ENCODE measurements around the gene FBXL2.
A peak's percentile ranks its signal among the peaks of the same experiment; 100 is the strongest.
"Not testable (repeated sequence)": the region's sequence is repeated elsewhere in the genome, so short reads cannot be mapped to it uniquely, and the experiment has no call there.

Gene FBXL2

GRCh38 chr3:33377489-33377888 lies 100.2 kb downstream of the FBXL2 start:
- DNase-seq (ENCODE audit: low read depth): no peak
- H3K4me3 ChIP-seq (ENCODE audit: low read depth, low read length): no peak overlapping the region

GRCh38 chr3:33377931-33378330 lies 100.7 kb downstream of the FBXL2 start:
- H3K4me3 ChIP-seq (ENCODE audit: low read depth, low read length): no peak overlapping the region
- no peak for DNase-seq (ENCODE audit: low read depth)

- no peak for DNase-seq (ENCODE audit: low read depth)
- H3K4me3 ChIP-seq (ENCODE audit: low read depth, low read length): no peak overlapping the region
Measured at GRCh38 chr3:33380653-33381052, 103.4 kb downstream of the FBXL2 start.

GRCh38 chr3:33383951-33384350 lies 106.7 kb downstream of the FBXL2 start:
- H3K4me3 ChIP-seq (ENCODE audit: low read depth, low read length): no peak overlapping the region
- no peak for DNase-seq (ENCODE audit: low read depth)

GRCh38 chr3:33385423-33385822 lies 108.2 kb downstream of the FBXL2 start:
- no peak for DNase-seq (ENCODE audit: low read depth)
- no peak overlapping the region for H3K4me3 ChIP-seq (ENCODE audit: low read depth, low read length)

- H3K4me3 ChIP-seq (ENCODE audit: low read depth, low read length): no peak overlapping the region
- no peak for DNase-seq (ENCODE audit: low read depth)
Measured at GRCh38 chr3:33386631-33387030, 109.4 kb downstream of the FBXL2 start.

- DNase-seq (ENCODE audit: low read depth): no peak
- H3K4me3 ChIP-seq (ENCODE audit: low read depth, low read length): no peak overlapping the region
Measured at GRCh38 chr3:33388374-33389100, 111.3 kb downstream of the FBXL2 start.

GRCh38 chr3:33389908-33390307 lies 112.7 kb downstream of the FBXL2 start:
- no peak for DNase-seq (ENCODE audit: low read depth)
- H3K4me3 ChIP-seq (ENCODE audit: low read depth, low read length): no peak overlapping the region

- DNase-seq (ENCODE audit: low read depth): no peak
- H3K4me3 ChIP-seq (ENCODE audit: low read depth, low read length): no peak overlapping the region
Measured at GRCh38 chr3:33391255-33391995, 114.2 kb downstream of the FBXL2 start.

- H3K4me3 ChIP-seq (ENCODE audit: low read depth, low read length): no peak overlapping the region
- DNase-seq (ENCODE audit: low read depth): no peak
Measured at GRCh38 chr3:33392144-33392543, 114.9 kb downstream of the FBXL2 start.

GRCh38 chr3:33392703-33393125 lies 115.5 kb downstream of the FBXL2 start:
- no peak overlapping the region for H3K4me3 ChIP-seq (ENCODE audit: low read depth, low read length)
- DNase-seq (ENCODE audit: low read depth): peak; percentile 75

- no peak overlapping the region for H3K4me3 ChIP-seq (ENCODE audit: low read depth, low read length)
- DNase-seq (ENCODE audit: low read depth): no peak
Measured at GRCh38 chr3:33394403-33395054, 117.3 kb downstream of the FBXL2 start.

- no peak overlapping the region for H3K4me3 ChIP-seq (ENCODE audit: low read depth, low read length)
Measured at GRCh38 chr3:33395900-33396299, 118.7 kb downstream of the FBXL2 start.

GRCh38 chr3:33398410-33398809 lies 121.2 kb downstream of the FBXL2 start:
- no peak overlapping the region for H3K4me3 ChIP-seq (ENCODE audit: low read depth, low read length)
- DNase-seq (ENCODE audit: low read depth): no peak

More at GRCh38 chr3:33395900-33396299, 118.7 kb downstream of the FBXL2 start:
- DNase-seq (ENCODE audit: low read depth): no peak

- no peak overlapping the region for H3K4me3 ChIP-seq (ENCODE audit: low read depth, low read length)
- DNase-seq (ENCODE audit: low read depth): no peak
Measured at GRCh38 chr3:33401781-33402180, 124.5 kb downstream of the FBXL2 start.

GRCh38 chr3:33402936-33403335 lies 125.7 kb downstream of the FBXL2 start:
- no peak for DNase-seq (ENCODE audit: low read depth)

GRCh38 chr3:33403756-33404155 lies 126.5 kb downstream of the FBXL2 start:
- DNase-seq (ENCODE audit: low read depth): no peak
- no peak overlapping the region for H3K4me3 ChIP-seq (ENCODE audit: low read depth, low read length)

More at GRCh38 chr3:33402936-33403335, 125.7 kb downstream of the FBXL2 start:
- no peak overlapping the region for H3K4me3 ChIP-seq (ENCODE audit: low read depth, low read length)

- H3K4me3 ChIP-seq (ENCODE audit: low read depth, low read length); DNase-seq (ENCODE audit: low read depth): not testable (repeated sequence)
Measured at GRCh38 chr3:33410816-33411215, 133.6 kb downstream of the FBXL2 start.

GRCh38 chr3:33417066-33417673 lies 139.9 kb downstream of the FBXL2 start:
- no peak overlapping the region for H3K4me3 ChIP-seq (ENCODE audit: low read depth, low read length)
- DNase-seq (ENCODE audit: low read depth): no peak

- no peak for DNase-seq (ENCODE audit: low read depth)
- no peak overlapping the region for H3K4me3 ChIP-seq (ENCODE audit: low read depth, low read length)
Measured at GRCh38 chr3:33419948-33420347, 142.7 kb downstream of the FBXL2 start.
